Astrocyte (in vitro differentiated cells and primary cell): ENCODE data around the gene GSN.

Experiments
- CTCF ChIP-seq: IDR thresholded peaks from 2 replicates; pipeline ENCODE4 v1.5.1; 2011; ENCODE audit warnings: low read depth, mild to moderate bottlenecking, inconsistent platforms, low read length, moderate library complexity; ENCODE audit not compliant: insufficient read depth
- EZH2 ChIP-seq: IDR thresholded peaks from 2 replicates; pipeline ENCODE4 v1.6.1; 2012; ENCODE audit warnings: mild to moderate bottlenecking, low read length, inconsistent platforms; ENCODE audit not compliant: insufficient read depth

GRCh38 chr9:121340676-121341392 is 72.9 kb downstream of the GSN start:
- TF ChIP-seq CTCF (no peak), EZH2 (no peak)
